ENCODE results near the gene RPS23. TPM values are rescaled to one million over a fixed set of nuclear protein-coding genes. Genes with fewer than 3 reads are reported as not detected.
A peak's percentile ranks its signal among the peaks of the same experiment; 100 is the strongest.

RPS23 gene
- total and polyA plus RNA-seq, 2 of the 8 experiments (the other 6 are each of a cell fraction or from before 2014, with no cell fraction given): 2,559 to 4,867 TPM

GRCh38 chr5:82312373-82312856 lies 34.3 kb upstream of the RPS23 start:
- Histone ChIP-seq H3K23ac (ENCODE audit: insufficient read length) (no peak overlapping the region), H2BK15ac (ENCODE audit: low read length) (no peak overlapping the region), H2BK5ac (ENCODE audit: low read depth, low read length) (no peak overlapping the region), H2BK12ac (ENCODE audit: low read depth, low read length) (no peak overlapping the region), H2AFZ (ENCODE audit: low read length) (no peak overlapping the region), H2AK5ac (ENCODE audit: low read depth, low read length) (no peak overlapping the region), H3K27ac (ENCODE audit: low read depth, low read length) (no peak overlapping the region), H3K4me1 (replicated peaks in 1 of 4; ENCODE audit: control insufficient read depth in 3 of 4, insufficient read depth in 4 of 4, low read length in 3 of 4) (peaks cover 0 to 9% (median 0%) of the 10 kb centered on the region in 4 experiments; a peak in 3 of 7 replicates), H3K23me2 (ENCODE audit: low read depth, low read length) (no peaks in the 10 kb centered on the region), H3K4me2 (ENCODE audit: insufficient read depth in 1 of 2, low read depth in 2 of 2, low read length in 2 of 2) (no peak overlapping the region), H3K79me1 (ENCODE audit: low read depth, low read length) (no peaks in the 10 kb centered on the region), H3K14ac (ENCODE audit: insufficient read length) (no peak overlapping the region), H2BK120ac (replicated peaks; ENCODE audit: low read depth, low read length) (no peak overlapping the region), H3K4ac (replicated peaks; ENCODE audit: insufficient read length, low read depth, low read length) (no peak overlapping the region), H3K4me3 (ENCODE audit: extremely low read depth in 1 of 4, insufficient read depth in 2 of 4, low read depth in 3 of 4, low read length in 4 of 4) (no peak overlapping the region), H3K36me3 (ENCODE audit: control insufficient read depth in 2 of 4, insufficient read depth in 4 of 4, low read length in 3 of 4) (no peaks in the 10 kb centered on the region), H4K91ac (replicated peaks; ENCODE audit: insufficient read length, low read length) (no peak overlapping the region), H4K8ac (ENCODE audit: extremely low read depth, insufficient read depth, low read length) (no peak overlapping the region), H3K18ac (ENCODE audit: extremely low read depth, low read length) (no peak overlapping the region), H3K9me3 (ENCODE audit: insufficient read depth in 2 of 2, low read depth in 1 of 2, low read length in 1 of 2) (peaks cover 2 to 4% of the 10 kb centered on the region in 2 experiments; a peak in 1 of 4 replicates), H3K27me3 (replicated peaks in 1 of 4; ENCODE audit: control insufficient read depth in 3 of 4, extremely low read depth in 1 of 4, insufficient read depth in 3 of 4, low read length in 3 of 4) (no peaks in the 10 kb centered on the region), H3K56ac (replicated peaks; ENCODE audit: insufficient read length, low read depth, low read length) (no peak overlapping the region), H3K9ac (replicated peaks in 1 of 4; ENCODE audit: extremely low read depth in 1 of 4, low read depth in 3 of 4, low read length in 3 of 4) (no peak overlapping the region), H4K20me1 (replicated peaks in 1 of 2; ENCODE audit: control insufficient read depth in 1 of 2, insufficient read depth in 2 of 2, low read length in 2 of 2) (no peaks in the 10 kb centered on the region), H3K79me2 (ENCODE audit: control insufficient read depth in 1 of 2, insufficient read depth in 2 of 2, low read length in 2 of 2) (no peaks in the 10 kb centered on the region), H4K5ac (ENCODE audit: insufficient read length, low read depth, low read length) (no peak overlapping the region), H2BK20ac (ENCODE audit: low read length) (no peak overlapping the region)
- ChIA-PET CTCF (ENCODE audit: partially characterized antibody) (interaction anchor here (0.6 to 6.9 kb wide), 32 partner anchors 9 to 1289 kb away, joined by 3 to 130 read pairs (median 4); no protein-coding TSS in a partner anchor), POLR2A (ENCODE audit: partially characterized antibody) (interaction anchor here (1.6 to 3.1 kb wide), 3 partner anchors 34 to 38 kb away, joined by 6 to 15 read pairs (median 9); partner anchors contain the start of gene RPS23)
- peak; percentile 52 for FAIRE-seq
- TF ChIP-seq RAD21 (IDR thresholded peaks at IDR 0.05 in 1 of 2, conservative IDR thresholded peaks at IDR 0.05 in 1 of 2; ENCODE audit: low read depth in 2 of 2, low read length in 2 of 2): peak; percentile 94 to 95
- TF ChIP-seq SRF (IDR thresholded peaks at IDR 0.05; ENCODE audit: low read depth, low read length): no peak
- TF ChIP-seq, protein P1, sequence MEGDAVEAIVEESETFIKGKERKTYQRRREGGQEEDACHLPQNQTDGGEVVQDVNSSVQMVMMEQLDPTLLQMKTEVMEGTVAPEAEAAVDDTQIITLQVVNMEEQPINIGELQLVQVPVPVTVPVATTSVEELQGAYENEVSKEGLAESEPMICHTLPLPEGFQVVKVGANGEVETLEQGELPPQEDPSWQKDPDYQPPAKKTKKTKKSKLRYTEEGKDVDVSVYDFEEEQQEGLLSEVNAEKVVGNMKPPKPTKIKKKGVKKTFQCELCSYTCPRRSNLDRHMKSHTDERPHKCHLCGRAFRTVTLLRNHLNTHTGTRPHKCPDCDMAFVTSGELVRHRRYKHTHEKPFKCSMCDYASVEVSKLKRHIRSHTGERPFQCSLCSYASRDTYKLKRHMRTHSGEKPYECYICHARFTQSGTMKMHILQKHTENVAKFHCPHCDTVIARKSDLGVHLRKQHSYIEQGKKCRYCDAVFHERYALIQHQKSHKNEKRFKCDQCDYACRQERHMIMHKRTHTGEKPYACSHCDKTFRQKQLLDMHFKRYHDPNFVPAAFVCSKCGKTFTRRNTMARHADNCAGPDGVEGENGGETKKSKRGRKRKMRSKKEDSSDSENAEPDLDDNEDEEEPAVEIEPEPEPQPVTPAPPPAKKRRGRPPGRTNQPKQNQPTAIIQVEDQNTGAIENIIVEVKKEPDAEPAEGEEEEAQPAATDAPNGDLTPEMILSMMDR (IDR thresholded peaks at IDR 0.05; ENCODE audit: control extremely low read depth in 1 of 3, insufficient read depth in 1 of 3, low read depth in 1 of 3, low read length in 3 of 3): peak; percentile 79 to 97 (median 90)
- TF ChIP-seq TEAD4 (IDR thresholded peaks at IDR 0.05; ENCODE audit: low read depth, low read length): no peak
- 0 out of 4 replicates have a peak, but pooled peaks of 1 of the 2 experiments have one; percentile 19 for TF ChIP-seq SIN3A (conservative IDR thresholded peaks at IDR 0.05 in 1 of 2, IDR thresholded peaks at IDR 0.05 in 1 of 2; ENCODE audit: low read depth in 1 of 2, low read length in 2 of 2)
- peak; percentile 62 for TF ChIP-seq CREB1 (IDR thresholded peaks at IDR 0.05)
- TF ChIP-seq ATF3 (IDR thresholded peaks at IDR 0.05; ENCODE audit: insufficient read depth, low read depth, low read length): peak; percentile 33; the same call in 1 of the 2 replicates
- WGBS, 2 experiments (ENCODE audit: extremely low coverage in 1 of 2, insufficient coverage in 1 of 2, insufficient read length in 1 of 2, insufficient replicate concordance in 2 of 2, low coverage in 1 of 2, low lambda C conversion rate in 2 of 2, missing lambda C conversion rate in 1 of 2): 44% methylated on average over 17 of the region's 17 CpGs; no CpG with 5 or more reads in 1 of the 2 experiments
- peak; percentile 21 to 82 for DNase-seq (ENCODE audit: low read depth in 1 of 2, low spot score in 2 of 2)
